Osteoblast (primary cell): ENCODE measurements around the gene CSRP3. TPM values are rescaled to one million over a fixed set of nuclear protein-coding genes. Genes with fewer than 3 reads are reported as not detected.

Experiments
- DNase-seq: peaks from one replicate; pipeline ENCODE4 v3.0.0; 2011; ENCODE audit warnings: low spot score, mixed read lengths; ENCODE audit not compliant: insufficient read length; ENCODE audit errors: missing footprints
- H2AFZ ChIP-seq: 2 replicates; pipeline ENCODE4 v1.6.0; 2011; ENCODE audit warnings: mild to moderate bottlenecking, low read length
- H3K27ac ChIP-seq: 2 replicates; pipeline ENCODE4 v1.5.1; 2011; ENCODE audit warnings: mild to moderate bottlenecking, low read depth, low read length, moderate library complexity
- H3K27me3 ChIP-seq: 2 replicates; pipeline ENCODE4 v1.6.0; 2012; ENCODE audit warnings: mild to moderate bottlenecking, control low read depth, inconsistent platforms, low read length, moderate library complexity; ENCODE audit not compliant: insufficient read depth
- H3K36me3 ChIP-seq: 2 replicates; pipeline ENCODE4 v1.5.1; 2011; ENCODE audit warnings: mild to moderate bottlenecking, low read length, control low read depth, moderate library complexity; ENCODE audit not compliant: insufficient read depth
- H3K4me1 ChIP-seq: 2 replicates; pipeline ENCODE4 v1.5.1; 2011; ENCODE audit warnings: mild to moderate bottlenecking, low read length, control low read depth, moderate library complexity; ENCODE audit not compliant: insufficient read depth
- H3K4me2 ChIP-seq: 2 replicates; pipeline ENCODE4 v1.6.0; 2011; ENCODE audit warnings: mild to moderate bottlenecking, low read length; ENCODE audit not compliant: insufficient read depth
- H3K4me3 ChIP-seq: fragments of 200-600 bp; sonication (generic); 3 replicates; pipeline ENCODE4 v1.5.1; 2012; ENCODE audit warnings: mild to moderate bottlenecking, low read length, inconsistent platforms; ENCODE audit not compliant: insufficient read depth
- H3K79me2 ChIP-seq: 2 replicates; pipeline ENCODE4 v1.6.0; 2012; ENCODE audit warnings: mild to moderate bottlenecking, low read length, control low read depth, inconsistent platforms; ENCODE audit not compliant: insufficient read depth
- H3K9me3 ChIP-seq: 2 replicates; pipeline ENCODE4 v1.5.1; 2011; ENCODE audit warnings: low read depth, low read length, control low read depth
- H4K20me1 ChIP-seq: 2 replicates; pipeline ENCODE4 v1.6.0; 2012; ENCODE audit warnings: mild to moderate bottlenecking, low read length, control low read depth; ENCODE audit not compliant: insufficient read depth
- CTCF ChIP-seq: IDR thresholded peaks from 2 replicates; pipeline ENCODE4 v1.5.1; 2011; ENCODE audit warnings: mild to moderate bottlenecking, low read depth, low read length, moderate library complexity; ENCODE audit errors: extremely low read depth
- total RNA-seq: library from RNA; depleted of rRNA; stranded (reverse); fragments of >200 nt; gene quantifications from 2 replicates; pipeline ENCODE4 v1.2.3, GENCODE V29; 2012

CSRP3 gene
- total RNA-seq, 1 donor = not detected

- Histone ChIP-seq H2AFZ (no peak overlapping the region), H3K79me2 (no peaks in the 10 kb centered on the region), H4K20me1 (no peaks in the 10 kb centered on the region), H3K27me3 (no peaks in the 10 kb centered on the region), H3K4me3 (no peak overlapping the region), H3K4me1 (no peaks in the 10 kb centered on the region), H3K27ac (no peak overlapping the region), H3K36me3 (no peaks in the 10 kb centered on the region), H3K4me2 (no peak overlapping the region), H3K9me3 (no peaks in the 10 kb centered on the region)
- TF ChIP-seq CTCF = no peak
- DNase-seq = no peak
These were observed 16.2 kb downstream of the CSRP3 start for GRCh38 chr11:19185516-19186052.

- Histone ChIP-seq H3K4me1 (no peaks in the 10 kb centered on the region), H3K27me3 (no peaks in the 10 kb centered on the region), H3K4me3 (no peak overlapping the region), H4K20me1 (no peaks in the 10 kb centered on the region), H3K4me2 (no peak overlapping the region), H3K27ac (no peak overlapping the region), H3K36me3 (no peaks in the 10 kb centered on the region), H2AFZ (no peak overlapping the region), H3K9me3 (no peaks in the 10 kb centered on the region), H3K79me2 (no peaks in the 10 kb centered on the region)
- DNase-seq = no peak
- TF ChIP-seq CTCF = no peak
These were observed 16.7 kb downstream of the CSRP3 start for GRCh38 chr11:19185036-19185435.

DNA sequence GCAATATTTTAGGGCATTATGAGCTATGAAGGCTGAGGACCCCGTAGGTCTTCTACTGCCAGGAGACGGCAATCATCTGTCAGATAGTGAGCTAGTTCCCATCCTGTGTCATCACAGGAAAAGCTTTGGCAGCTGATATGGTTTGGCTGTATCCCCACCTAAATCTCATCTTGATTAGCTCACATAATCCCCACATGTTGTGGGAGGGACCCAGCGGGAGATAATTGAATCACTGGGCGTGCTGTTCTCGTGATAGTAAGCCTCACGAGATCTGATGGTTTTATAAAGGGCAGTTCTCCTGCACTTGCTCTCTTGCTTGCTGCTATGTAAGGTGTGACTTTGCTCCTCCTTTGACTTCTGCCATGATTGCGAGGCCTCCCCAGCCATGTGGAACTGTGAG lies 18.1 kb downstream of the CSRP3 start:
- no peaks in the 10 kb centered on the region for H3K4me1 ChIP-seq
- H4K20me1 ChIP-seq = no peaks in the 10 kb centered on the region
- DNase-seq = no peak
- no peaks in the 10 kb centered on the region for H3K9me3 ChIP-seq
- no peaks in the 10 kb centered on the region for H3K36me3 ChIP-seq
- no peak for TF ChIP-seq CTCF
- H3K79me2 ChIP-seq = no peaks in the 10 kb centered on the region
- H3K27me3 ChIP-seq = no peaks in the 10 kb centered on the region
- no peak overlapping the region for H3K4me2 ChIP-seq
- H2AFZ ChIP-seq = no peak overlapping the region
- no peak overlapping the region for H3K4me3 ChIP-seq
- H3K27ac ChIP-seq = no peak overlapping the region

GRCh38 chr11:19181531-19182261 lies 20.1 kb downstream of the CSRP3 start:
- H3K9me3 ChIP-seq = no peaks in the 10 kb centered on the region
- H3K4me2 ChIP-seq = no peak overlapping the region
- H4K20me1 ChIP-seq = no peaks in the 10 kb centered on the region
- H3K79me2 ChIP-seq = no peaks in the 10 kb centered on the region
- no peaks in the 10 kb centered on the region for H3K27me3 ChIP-seq
- H2AFZ ChIP-seq = no peak overlapping the region
- H3K27ac ChIP-seq = no peak overlapping the region
- H3K36me3 ChIP-seq = no peaks in the 10 kb centered on the region
- H3K4me3 ChIP-seq = no peak overlapping the region
- no peak for TF ChIP-seq CTCF
- H3K4me1 ChIP-seq = no peaks in the 10 kb centered on the region
- DNase-seq = no peak
